ENCODE results near the gene ZRANB2.
A peak's percentile ranks its signal among the peaks of the same experiment; 100 is the strongest.

ZRANB2 gene

GRCh38 chr1:71071720-71072119 is 9.1 kb downstream of the ZRANB2 start:
- no peak for DNase-seq (ENCODE audit: low read depth, low spot score)
- no peak overlapping the region for H3K27ac ChIP-seq

DNA sequence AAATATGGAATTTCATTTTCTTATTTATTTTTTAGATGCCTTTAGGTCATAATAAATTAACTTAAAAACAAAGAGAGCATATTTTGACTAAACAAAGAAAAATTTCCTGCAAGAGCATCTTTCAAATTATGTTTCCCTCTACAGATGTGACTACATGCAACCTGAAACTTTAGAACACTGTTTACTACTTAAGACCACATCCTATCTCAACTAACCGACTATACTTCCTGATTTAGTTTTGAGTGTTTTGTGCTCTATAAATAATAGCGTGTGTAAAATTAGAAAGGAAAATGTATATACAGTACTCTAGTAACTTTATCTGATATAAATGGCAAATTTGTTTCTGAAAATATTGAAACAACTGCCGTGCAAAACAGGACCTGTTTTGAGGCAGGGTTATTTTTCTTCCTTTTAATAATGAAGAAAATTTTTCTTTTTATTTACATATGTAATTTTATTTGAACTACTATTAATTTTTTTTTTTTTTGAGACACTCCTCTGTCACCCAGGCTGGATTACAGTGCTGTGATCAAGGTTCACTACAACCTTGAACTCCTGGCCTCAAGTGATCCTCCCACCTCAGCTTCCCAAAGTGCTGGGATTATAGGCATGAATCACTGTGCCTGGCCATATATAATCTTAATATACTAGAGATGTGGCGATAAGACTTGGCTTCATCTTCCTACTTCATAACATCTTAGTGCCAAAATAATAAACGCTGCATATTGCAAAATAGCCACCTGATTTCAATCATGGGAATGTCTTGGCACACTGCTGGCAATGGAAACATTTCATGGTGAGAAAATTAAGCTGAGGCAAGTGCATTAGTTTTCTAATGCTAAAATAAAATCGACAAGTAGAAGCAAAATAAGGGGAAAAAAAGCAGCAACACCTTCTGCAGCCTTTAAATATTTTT is 12.3 kb downstream of the ZRANB2 start:
- DNase-seq (ENCODE audit: low read depth, low spot score), result no peak
- no peak overlapping the region for H3K27ac ChIP-seq

GRCh38 chr1:71054791-71055190 is 26.0 kb downstream of the ZRANB2 start:
- H3K27ac ChIP-seq, result no peak overlapping the region
- no peak for DNase-seq (ENCODE audit: low read depth, low spot score)

DNA sequence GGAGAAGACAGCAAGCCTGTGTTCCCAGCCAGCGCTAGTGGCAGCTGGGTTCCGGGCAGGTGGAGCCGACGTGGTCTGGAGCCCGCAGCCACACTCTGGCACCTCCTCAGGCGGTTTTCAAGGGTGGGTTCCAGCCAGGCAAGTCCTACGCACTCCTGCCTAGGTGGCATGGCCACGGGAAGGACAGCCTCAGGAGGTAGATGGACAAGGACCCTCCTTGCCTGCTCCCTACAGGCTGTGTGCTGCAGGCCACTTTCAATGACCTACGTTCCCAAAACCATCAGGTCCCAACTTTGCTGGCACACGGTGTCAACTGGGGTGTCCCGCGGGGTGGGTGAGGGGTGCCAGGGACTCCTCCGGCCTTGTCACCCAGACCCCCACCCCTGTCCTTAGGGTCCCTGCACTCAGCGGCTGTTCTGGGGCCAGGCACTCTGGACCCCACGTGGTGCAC is 26.5 kb downstream of the ZRANB2 start:
- no peak for DNase-seq (ENCODE audit: low read depth, low spot score)

DNA sequence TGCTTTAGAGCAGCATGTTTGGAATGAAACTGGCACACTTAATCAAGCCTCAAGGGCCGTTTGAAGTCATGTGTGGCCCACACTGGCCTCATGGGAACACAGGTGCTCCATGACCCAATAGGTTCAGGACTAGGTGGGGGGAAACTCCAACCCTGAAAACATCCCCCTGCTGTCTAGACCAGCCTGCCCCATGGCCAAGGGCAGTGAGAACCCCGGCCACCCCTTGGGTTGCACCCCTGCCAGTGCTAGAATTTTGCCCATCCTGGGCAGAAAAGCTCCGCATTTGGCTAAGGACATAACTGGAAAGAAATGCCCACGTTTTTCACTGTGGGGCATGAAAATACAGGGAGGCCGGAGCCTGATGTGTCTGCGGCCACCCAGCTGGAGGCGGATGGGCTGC is 27.1 kb downstream of the ZRANB2 start:
- H3K27ac ChIP-seq, result no peak overlapping the region
- DNase-seq (ENCODE audit: low read depth, low spot score), result no peak

More for the DNA sequence above, 26.5 kb downstream of the ZRANB2 start:
- no peak overlapping the region for H3K27ac ChIP-seq

- no peak for DNase-seq (ENCODE audit: low read depth, low spot score)
- H3K27ac ChIP-seq, result no peak overlapping the region
These were observed 27.7 kb downstream of the ZRANB2 start for GRCh38 chr1:71053146-71053545.

DNA sequence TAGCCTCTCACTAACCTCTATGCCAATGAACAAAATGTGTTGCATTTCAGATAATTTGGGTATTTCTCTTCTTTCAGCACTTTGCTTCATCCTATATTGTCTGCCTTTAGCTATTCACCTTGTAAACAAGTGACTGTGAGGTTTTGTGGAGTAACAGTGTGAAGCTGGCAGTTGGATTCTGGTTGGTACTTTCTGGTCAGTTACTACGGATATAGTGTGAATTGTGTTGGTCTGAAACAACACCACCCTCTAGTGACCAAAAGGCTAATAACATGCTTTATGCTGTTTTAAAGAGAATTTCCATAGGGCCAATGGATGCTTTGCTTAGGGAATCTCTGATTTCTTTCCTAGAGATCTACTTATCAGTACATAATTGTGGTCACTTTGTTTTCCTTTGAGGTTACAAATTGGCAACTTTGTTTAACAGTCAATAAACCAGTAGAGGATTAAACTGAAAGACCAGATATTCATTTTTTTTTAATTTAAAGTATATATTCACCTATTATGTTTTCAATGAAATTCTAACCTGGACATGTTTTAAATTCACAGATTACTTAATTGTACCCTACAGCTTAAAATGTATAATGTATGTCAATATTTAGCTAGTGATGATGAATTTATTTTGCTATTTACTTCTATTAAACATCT is 30.8 kb downstream of the ZRANB2 start:
- peak; percentile 24 for DNase-seq (ENCODE audit: low read depth, low spot score)
- no peak overlapping the region for H3K27ac ChIP-seq

DNA sequence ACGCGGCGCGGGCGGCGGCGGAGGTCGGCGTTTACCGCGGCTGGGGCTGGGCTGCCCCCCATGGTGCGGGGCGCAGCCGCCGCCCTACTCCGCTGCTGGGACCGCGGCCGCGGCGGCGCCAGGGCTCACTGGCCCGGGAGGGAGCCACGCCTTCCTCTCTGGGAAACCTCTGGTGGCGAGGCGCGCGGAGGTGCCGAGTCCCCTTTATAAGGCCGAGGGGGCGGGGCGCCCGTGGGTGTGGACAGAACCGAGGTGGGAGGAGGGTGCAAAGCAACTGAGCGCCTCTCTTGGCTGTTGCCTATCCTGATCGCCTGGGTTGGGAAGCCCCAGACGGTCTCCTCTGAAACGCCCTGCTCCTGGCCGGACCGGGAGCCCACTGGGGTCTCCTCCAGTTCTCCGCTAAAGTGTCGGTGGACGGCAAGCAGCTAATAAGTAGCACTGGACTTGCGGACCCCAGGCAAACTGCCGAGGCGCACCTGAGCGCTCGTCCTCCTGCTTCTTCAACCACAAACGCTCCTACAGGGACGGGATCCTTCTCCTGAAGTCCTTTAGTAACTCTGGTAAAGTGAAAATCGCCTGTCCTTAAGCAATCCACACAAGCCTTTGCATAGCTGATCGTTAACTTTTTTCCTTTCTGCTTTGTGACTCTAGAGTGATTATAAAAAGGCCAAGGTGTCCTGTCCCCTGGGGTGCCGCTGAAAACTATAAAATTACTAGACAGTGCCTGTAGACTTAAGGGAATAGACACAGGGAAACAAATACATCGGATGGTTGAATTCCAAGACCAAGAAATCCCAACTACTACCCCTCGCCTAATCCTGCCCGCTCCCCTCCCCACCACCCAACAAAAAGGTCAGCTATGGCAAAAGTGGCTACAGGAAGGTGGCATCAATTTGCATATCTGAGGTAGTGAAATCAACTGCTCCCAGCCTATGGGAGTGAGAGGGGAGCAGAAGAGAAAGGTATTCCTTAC is 32.9 kb downstream of the ZRANB2 start, which contains the start of gene PTGER3:
Gene PTGER3, minus strand, starts transcription at position 182 of the 973 bp plus-strand sequence. CDS start 239 bp downstream, outside the sequence.
- no peak for DNase-seq (ENCODE audit: low read depth, low spot score)
- H3K27ac ChIP-seq, result no peak within 1 kb of the TSS

DNA sequence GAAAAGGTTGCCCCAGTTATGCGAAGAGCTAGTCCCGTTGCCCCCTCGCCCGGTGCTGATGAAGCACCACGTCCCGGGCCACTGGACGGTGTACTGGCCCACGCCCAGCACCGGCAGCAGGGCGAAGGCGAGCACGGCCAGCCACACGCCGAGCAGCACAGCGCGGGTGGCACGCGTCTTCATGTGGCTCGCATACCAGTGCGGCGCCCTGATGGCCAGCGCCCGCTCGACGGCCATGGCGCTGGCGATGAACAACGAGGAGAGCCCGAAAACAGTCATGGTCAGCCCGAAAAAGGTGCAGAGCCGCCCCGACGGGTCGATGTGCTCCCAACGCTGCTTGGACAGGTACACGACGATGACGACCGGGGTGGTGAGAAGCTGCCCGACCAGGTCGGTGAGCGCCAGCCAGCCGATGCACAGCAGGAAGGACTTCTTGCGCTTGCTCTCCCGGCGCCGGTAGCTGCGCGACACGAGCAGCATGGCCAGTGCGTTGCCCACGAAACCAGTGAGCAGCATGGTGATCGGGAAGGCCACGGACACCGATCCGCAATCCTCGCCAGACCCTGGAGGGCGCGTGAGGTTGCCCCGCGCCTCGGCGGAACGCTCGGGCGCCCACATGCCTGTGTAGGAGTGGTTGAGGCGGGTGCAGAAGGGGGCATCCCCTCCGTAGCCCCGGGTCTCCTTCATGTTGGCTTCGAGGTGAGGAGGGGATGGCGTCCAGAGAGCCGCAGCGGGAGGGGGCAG is 33.8 kb downstream of the ZRANB2 start:
- DNase-seq (ENCODE audit: low read depth, low spot score), result no peak
- H3K27ac ChIP-seq, result no peak overlapping the region

DNA sequence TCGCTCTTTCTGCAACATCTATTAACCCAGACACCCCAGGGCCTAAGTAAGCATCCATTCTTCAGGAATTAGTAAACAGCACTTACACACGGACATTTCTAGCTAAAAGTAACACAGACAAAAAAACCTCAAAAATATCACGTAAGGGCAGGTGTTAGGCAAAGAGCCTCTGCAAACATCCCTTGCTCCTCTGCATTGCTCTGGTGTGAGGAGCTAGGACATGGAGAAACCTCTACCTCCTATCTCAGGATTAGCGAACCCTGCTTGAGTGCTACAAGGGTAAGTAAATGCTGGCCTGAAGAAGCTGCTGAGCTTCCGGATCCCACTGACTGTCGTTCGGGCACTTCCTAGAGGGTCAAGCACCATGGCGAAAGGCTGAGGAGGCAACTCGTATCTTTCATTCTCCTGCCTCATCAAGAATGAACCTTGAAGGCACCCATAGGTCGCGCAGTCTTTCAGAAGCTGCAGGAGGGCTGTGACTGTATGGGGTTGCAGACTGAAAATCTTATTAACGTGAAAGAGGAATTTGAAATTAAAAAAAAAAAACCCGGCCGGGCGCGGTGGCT is 35.3 kb downstream of the ZRANB2 start:
- no peak overlapping the region for H3K27ac ChIP-seq
- no peak for DNase-seq (ENCODE audit: low read depth, low spot score)

DNA sequence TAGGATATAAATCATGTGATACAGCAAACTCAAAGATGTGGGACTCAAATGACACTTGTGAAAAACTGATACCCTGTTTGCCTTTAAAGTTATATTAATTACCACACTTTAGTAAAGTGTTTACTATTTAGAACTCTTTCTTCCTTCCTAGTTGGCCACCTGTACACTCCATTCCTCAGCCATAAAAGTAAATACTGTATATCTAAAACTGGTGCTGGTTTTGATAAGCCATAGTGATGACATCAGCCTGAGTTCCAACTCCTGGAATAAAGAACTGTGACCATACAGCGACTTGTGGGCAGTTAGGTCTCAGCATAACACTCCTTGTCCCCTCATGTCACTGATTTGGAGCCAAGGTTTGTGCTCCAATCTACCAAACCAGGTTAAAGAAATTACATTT is 36.0 kb downstream of the ZRANB2 start:
- no peak for DNase-seq (ENCODE audit: low read depth, low spot score)
- no peak overlapping the region for H3K27ac ChIP-seq

DNA sequence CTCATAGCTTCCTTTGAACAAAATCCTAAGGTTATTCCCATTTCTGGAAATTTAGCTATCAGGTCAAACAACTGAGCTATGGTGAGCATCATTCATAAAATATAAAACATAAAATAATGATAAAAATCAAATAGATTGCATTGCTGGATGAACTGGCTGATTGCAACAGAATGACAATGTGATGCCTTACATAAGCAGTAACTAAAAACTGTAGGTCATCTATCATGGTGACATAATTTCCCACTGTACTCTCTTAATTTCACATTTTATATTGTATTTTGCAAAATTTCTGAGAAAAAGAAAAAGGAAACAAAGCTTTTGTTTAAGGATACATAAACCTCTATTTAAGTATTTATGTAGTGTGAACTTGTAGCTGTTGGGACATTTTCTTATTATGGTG is 37.8 kb downstream of the ZRANB2 start:
- no peak for DNase-seq (ENCODE audit: low read depth, low spot score)
- H3K27ac ChIP-seq, result no peak overlapping the region

GRCh38 chr1:71041806-71042205 is 39.0 kb downstream of the ZRANB2 start:
- DNase-seq (ENCODE audit: low read depth, low spot score), result no peak
- H3K27ac ChIP-seq, result no peak overlapping the region

DNA sequence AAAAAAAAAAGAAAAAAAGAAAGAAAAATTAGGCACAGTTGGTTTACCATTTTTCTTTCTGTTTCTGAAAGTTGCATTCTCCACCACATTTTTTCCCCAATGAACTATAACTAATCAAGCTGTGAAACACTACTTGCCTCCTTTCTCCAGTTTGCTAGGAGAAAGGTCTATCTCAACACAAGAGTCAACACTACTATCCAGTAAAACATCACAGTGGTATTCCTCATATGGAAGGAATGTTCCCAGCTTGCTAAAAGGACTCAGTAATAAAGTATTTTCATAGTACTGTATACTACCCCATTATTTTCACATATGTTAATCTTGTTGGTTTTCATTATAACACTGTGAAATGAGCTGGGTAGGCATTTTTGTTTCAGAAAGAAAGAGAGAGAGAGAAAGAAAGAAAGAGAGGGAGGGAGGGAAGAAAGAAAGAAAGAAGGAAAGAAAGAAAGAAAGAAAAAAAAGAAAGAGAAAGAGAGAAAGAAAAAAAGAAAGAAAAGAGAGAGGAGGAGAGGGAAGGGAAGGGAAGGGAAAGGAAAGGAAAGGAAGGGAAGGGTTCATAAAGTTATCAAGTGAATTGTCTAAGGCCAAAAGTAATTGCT is 41.1 kb downstream of the ZRANB2 start:
- no peak overlapping the region for H3K27ac ChIP-seq
- DNase-seq (ENCODE audit: low read depth, low spot score), result no peak

DNA sequence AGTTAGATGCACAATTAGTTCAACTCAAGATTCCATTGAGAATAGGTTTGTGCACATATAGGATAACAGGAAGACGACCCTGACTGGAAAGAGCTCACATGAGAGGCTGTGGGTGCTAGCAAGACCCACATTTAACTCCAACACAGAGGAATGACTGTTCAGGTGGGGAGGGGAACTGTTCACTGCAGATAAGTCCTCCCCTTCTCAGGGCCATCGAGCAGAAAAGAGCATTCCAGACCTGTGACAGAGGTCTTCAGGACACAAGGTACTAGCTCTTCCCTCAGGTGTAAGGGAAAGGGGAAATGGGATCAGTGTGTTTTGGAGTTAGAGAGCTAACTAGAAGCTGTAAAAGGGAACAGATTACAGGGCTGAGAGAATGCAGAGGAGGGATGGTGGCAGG is 41.9 kb downstream of the ZRANB2 start:
- no peak for DNase-seq (ENCODE audit: low read depth, low spot score)
- no peak overlapping the region for H3K27ac ChIP-seq

GRCh38 chr1:71037829-71038620 is 42.8 kb downstream of the ZRANB2 start:
- H3K27ac ChIP-seq, result no peak overlapping the region
- DNase-seq (ENCODE audit: low read depth, low spot score), result no peak

GRCh38 chr1:71037066-71037465 is 43.8 kb downstream of the ZRANB2 start:
- DNase-seq (ENCODE audit: low read depth, low spot score), result no peak
- no peak overlapping the region for H3K27ac ChIP-seq

DNA sequence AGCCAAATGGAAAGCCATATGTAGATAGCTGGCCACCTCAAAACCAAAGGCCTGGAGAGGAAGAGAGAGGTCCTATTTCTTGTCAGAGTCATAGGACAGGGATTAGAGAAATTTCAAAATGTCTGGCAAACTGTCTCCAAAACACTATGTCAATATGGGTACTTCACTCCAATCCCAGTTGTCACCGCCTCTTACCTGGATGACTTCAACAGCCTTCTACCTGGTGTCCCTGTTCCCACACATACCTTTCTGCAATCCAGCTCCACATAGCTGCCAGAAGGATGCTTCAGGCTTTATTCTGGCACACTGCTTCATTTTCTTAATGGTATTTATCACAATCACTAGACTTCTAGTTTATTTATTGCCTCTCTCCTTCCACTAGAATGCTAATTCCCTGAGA is 47.7 kb downstream of the ZRANB2 start:
- no peak overlapping the region for H3K27ac ChIP-seq
- DNase-seq (ENCODE audit: low read depth, low spot score), result no peak
